GM19467 (cell line): ENCODE data around the gene STAB2.

ENCODE experiments used
- ATAC-seq: cut with Tn5 transposase; IDR thresholded peaks from one replicate; pipeline ENCODE4 v1.9.1; 2021; ENCODE audit warnings: mild to moderate bottlenecking, moderate library complexity; ENCODE audit not compliant: unreplicated experiment

STAB2 gene

DNA sequence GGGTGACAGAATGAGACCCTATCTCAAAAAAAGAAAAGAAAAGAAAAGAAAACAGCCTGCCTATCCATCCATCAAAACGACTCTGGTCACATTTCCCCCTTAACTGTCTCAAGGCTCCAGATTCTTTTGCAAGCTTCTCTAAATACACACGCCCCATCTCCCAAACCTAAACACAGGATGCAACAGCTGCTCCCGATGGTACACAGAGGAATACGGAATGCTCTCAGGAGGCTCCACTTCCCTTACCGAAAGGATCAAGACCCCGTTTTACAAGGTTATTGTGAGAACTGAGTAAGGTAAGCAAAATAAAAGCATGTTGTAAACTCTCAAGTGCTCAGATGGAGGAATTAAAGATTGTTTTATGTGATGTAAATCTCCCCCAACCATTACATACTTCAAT, 191.7 kb downstream of the STAB2 start:
- no peak for ATAC-seq

DNA sequence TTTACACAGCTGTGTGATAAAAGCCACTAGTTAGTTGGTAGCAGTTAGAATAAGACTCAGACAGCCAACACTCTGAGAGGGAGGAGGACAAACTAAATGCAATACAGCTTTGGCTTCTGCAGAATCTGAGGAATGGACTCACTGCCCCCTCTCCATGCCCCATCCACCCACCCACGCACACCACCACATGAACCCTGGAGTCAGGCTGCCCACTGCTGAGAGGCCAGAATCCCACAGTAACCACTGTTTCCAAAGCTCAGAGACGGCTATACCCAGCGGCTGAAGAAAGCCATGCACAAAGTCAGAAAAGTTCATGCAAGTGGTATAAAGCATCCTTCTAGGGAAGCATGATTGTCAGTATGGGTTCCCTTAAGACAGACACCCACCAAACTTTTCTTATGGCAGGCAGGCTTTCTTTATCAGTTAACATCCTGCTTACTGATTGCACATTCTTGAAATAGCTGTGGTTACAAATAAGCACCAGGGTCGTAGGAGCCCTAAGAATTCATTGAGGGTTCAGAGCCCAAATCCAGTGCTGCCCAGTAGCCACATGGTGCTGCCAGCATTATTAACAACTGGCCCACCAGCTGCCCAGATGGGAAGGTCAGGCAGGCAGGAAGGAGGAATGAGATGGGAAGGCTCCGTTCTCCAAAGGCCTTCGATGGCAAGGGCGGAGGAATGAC, 192.5 kb downstream of the STAB2 start:
- ATAC-seq: no peak

DNA sequence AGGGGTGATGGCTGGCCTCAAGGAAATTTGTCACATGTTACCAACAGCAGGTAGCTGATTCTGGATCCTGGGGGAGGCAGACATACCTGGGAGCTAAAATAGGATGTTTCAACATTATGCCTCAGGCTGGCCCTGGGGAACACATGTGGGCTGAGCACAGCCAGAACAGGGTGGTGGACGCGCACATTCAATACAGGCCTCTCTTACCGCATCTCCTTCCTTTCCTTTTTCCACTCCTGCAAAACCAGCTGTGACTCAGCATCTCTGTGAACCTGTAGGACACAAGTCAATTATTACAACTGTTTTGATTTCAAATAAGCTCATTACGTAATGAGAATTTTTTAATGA, 193.0 kb downstream of the STAB2 start:
- ATAC-seq: no peak

DNA sequence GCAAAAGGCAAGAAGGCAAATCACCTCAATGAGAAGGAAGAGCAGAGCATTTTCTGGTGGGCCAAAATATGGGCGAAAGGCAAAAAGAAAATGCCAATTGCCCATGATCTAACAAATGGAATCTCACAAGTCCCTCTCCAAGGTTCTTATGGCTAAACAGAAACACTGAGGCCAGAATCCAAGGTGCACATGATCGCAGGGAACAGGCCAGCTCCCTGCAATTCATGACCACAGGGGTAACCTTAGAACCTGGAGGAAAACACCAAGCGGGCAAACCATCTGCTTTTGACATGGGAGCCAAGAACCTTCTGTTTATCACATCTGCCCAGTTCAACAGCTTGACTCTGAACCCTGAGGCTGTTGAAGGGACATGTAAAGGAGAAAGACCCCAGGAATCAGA, 193.9 kb downstream of the STAB2 start:
- ATAC-seq: no peak

DNA sequence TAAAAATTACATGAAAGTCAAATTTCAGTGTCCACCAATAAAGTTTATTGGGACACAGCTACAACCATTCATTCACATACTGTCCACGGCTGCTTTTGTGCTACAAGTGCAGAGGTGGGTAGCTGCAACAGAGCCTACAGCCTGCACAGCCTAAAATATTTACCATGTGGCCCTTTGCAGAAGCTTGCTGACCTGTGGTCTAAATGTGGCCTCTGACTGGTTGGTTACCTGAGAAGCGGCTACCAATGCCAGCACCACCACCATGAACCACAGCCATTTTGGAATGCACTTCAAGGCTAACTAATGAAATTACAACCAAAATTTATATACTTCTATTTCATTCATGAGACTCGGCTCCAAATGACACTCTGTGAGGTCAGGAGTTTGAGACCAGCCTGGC, 195.3 kb downstream of the STAB2 start:
- no peak for ATAC-seq

DNA sequence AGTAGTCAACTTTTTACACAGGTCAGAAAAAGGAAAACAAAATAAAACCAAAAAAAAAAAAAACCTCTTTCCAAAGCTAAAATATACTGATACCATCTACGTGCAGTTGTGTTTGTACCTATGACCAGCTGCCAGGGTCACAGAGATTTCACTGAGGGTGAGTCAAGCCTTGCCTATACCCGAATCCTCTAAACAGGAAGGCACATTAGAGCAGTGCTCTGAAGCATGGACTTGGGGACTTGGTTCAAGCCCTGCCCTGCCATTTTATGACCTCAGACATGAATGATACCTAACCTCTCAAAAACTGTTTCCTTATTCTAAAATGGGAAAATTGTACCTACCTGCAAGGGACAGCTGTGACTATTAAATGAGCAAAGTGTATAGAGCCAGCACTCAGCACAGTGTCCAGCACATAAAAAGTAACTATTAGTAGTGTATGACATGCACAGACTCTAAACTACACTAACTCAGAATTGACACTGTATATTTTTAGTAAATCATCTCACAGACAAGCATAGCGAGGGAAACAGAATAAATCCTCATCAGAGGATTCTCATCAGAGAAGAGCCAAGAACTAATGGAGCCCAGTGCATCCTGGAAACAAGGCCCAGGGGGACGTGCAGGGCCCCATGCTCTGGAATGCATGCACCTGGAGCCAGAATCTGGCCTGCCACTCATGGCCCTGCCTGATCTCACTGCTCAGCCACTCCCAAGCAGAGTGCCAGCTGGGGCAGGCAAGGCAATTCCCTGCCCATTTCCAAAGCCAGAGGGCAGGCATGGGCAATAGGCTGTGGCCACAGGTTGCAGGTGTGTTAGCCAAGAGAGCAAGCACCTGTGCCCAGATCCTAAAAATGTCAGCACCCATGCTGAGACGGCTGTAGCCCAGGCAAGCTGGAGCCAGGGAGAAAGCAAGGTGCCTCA, 196.9 kb downstream of the STAB2 start:
- no peak for ATAC-seq

DNA sequence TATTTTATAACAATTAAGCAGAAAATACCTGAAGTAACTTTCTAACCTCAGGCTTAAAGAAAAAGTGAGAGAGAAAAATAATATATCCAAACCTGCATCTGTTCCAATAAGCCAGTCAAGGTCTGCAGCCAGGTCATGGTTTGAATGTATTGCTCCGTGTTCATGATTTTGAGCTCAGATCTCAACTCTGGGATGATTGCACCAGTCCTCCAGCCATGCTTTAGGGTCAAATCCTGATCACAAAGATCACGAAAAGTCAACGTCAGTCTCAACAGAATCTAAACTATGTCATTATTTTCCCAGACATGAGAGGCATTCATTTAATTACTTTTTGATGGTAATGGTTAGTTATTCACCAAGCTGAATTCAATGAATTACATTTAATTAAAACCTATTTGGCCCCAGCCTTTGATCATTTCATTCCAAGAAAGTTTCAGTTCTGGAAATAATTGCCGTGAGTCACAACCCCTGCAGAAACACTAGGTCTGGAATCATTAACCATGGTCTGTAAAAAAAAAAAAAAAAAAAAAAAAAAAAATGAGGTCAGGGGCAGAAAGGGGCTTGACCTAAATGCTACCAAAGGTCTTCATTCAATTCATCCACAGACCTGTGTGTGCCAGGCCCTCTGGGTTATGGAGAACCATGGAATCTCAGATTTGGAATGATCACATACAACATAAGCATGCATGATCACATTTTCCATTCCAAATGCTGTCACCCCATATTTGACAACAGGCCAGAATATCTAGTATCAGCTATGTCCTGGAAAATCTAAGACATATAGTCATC, 198.4 kb downstream of the STAB2 start:
- no peak for ATAC-seq

DNA sequence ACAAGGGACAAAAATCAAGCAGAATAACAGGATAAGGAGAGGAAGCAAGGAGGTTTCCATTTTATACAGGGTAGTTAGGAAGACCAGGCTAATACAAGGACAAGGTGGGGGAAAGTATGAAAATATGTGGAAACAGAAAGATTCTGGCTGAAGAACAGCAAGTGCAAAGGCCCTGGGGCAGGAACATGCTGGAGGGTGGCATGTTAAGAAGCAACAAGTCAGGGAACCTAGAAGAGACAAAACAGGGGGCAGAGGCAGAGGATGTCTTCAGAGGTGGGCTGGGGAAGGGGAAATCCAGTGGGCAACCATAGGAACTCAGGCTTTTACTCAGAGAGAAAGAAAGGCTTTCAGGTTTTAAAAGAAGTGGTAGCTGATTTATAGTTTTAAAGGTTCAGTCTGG, 199.1 kb downstream of the STAB2 start:
- no peak for ATAC-seq

DNA sequence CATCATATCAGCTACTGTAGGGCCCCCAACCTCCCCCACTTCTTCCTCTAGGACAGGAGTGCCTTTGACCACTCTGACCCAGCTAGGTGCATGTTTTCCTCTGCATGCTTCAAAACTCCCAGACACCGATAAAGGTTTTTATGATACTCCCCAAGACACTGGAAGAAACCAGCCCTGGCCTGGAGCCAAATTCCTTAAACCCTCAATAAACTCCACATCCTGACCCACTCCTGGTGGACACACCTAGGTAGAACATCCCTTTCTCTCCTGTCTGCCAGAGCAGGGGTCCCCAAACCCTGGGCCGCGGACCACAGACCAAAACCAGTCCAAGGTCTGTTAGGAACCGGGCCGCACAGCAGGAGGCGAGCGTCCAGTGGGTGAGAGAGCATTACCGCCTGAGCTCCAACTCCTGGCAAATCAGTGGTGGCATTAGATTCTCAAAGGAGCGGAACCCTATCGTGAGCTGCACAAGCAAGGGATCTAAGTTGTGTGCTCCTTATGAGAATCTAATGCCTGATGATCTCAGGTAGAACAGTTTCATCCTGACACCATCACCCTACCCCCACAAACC, 204.4 kb downstream of the STAB2 start:
- no peak for ATAC-seq

DNA sequence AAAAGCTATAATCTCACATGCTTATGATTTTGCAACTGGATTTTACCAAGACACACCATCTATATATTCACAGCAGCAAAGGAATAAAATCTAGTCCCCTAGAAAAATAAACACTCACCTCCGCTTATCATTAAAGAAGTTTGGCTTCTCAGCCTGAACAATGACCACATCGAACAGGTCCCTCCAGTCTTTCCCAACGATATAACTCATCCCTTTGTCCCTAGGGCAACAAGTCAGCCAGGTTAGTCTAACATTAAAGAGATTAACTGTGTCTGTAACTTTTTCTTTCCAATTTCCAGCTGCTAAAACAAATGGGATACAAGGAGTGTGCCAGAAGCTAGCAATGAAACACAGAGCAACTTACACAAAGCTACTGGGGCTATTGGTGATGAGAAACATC, 206.0 kb downstream of the STAB2 start:
- ATAC-seq: no peak

DNA sequence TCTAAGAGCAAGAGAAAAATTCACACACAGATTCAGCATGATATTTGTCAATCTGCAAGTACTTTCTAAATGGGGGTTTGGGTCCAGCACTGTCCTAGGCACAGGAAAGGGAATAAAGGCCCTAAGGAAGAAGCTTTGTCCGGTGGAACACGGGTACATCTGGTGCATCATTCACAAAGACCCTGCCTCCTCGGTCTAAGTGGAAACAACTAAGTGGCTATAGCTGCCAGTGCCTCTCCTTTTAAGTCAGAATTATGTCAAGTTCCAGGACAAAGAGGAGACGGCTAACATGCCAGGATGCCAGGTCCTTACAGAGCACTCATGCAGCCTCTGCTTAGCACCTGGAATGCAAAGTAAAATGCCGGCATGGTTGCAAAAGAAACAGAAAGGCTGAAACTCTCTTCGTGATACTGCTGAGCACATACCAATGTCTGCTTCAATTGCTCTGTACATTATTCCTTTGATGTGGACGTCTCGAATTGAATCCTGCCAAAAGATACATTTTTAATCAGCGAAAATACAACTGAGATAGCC, 206.5 kb downstream of the STAB2 start:
- ATAC-seq: no peak

DNA sequence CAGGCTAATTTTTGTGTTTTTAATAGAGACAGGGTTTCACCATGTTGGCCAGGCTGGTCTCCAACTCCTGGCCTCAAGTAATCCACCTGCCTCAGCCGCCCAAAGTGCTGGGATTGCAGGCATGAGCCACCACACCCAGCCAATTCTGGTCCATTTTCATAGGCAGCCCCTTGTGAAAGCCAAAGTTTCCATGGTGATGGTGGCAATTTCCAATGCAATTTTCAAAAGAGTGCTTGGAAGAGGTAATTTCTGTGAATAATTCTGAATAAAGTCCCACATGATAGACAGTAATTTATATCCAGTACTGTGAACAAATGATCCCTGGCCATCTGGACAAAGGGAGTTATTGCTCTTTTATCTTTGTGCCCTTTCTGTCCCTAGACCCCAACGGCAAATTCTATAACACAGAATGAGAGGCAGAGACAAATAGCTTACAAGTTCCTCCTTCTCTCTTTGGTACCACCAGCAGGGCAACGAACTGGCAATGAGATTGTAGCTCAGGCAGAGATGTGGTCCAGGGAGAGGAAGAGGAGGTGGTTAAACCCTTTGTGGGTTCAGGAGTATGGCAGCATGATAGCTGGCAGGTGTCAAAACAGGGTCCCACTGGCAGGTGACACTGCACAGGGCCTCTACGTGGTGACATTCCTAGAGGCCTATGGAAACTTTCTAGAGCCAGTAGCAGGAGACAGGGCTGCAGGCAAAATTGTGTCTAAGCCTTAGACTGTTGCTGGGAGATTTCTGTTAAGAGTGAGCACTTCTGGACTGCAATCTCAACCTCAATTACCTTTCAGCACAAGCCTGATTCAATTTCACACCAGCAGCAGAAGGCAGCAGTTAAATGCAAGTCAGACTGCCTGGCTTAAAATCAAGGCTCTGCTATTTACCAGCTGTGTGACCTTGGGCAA, 207.5 kb downstream of the STAB2 start:
- no peak for ATAC-seq

DNA sequence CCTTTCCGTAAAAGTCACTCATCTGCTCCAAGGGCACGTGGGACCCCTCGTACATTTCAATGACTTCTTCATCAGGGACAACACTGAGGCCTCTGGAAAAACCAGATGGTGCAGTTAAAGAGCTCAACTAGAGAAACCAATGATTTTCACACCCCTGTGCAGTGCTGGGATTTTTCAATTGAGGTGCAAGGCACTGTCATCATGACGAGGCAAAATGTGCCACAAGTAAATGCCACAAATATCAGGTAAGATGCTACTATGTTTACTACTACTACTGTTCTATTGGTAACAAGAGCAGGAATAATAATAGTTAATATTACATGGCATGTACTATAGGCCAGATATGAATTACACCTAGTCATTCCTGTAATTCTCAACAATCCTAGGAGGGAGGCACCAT, 211.5 kb downstream of the STAB2 start:
- ATAC-seq: no peak

DNA sequence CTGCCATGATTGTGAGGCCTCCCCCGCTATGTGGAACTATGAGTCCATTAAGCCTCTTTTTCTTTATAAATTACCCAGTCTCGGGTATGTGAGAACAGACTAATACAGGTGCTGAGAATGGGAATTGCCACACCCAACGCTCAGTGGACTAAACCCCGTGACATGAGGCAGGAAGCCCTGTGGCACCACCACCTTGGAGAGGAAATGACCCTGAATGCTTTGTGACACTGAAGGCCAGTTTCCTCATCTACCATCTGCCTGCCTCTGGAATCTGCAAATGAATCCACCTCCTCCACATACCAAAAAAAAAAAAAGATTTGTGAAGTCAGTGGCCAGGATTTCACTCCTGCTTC, 212.4 kb downstream of the STAB2 start:
- ATAC-seq: no peak

DNA sequence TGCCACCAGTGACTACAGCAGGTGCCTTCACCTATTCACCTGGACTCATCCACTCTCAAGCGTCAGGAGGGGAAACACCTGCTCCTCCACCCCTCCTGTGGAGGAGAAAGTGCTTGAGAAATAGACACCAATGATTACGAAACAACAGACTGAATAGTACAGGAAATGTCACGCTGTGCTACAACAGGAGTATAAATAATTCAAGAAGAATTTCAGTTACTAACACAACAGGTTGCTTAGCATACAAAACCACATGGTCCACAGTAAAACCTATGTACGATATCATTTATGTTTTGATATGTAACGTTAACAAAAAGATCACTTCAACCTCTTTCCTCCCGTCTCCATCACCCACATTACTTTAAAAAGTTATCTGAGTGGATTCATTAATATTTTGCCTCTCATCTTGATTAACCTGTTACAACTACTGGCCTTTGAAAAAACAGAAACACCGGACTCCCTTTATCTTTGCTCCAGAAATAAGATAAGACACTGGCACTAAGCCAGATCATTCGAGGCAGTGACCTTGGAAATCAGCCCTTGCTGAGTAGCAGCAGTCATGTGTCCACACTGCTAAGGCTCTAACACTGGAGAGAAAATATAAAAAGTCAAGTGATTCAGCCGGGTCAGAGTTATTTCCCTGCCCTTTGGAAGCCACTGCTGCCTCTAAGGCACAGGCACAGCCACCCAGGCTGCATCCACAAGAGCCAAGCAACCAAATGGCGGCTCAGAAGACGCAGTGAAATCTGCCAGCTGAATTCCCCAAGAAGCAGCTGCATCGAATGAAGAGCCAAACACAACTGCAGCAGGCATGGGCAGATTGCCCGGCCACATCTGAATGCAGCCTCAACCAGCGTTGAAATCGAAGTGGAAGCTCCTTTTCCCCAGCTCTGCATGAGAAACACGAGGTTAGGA, 213.0 kb downstream of the STAB2 start:
- ATAC-seq: no peak

DNA sequence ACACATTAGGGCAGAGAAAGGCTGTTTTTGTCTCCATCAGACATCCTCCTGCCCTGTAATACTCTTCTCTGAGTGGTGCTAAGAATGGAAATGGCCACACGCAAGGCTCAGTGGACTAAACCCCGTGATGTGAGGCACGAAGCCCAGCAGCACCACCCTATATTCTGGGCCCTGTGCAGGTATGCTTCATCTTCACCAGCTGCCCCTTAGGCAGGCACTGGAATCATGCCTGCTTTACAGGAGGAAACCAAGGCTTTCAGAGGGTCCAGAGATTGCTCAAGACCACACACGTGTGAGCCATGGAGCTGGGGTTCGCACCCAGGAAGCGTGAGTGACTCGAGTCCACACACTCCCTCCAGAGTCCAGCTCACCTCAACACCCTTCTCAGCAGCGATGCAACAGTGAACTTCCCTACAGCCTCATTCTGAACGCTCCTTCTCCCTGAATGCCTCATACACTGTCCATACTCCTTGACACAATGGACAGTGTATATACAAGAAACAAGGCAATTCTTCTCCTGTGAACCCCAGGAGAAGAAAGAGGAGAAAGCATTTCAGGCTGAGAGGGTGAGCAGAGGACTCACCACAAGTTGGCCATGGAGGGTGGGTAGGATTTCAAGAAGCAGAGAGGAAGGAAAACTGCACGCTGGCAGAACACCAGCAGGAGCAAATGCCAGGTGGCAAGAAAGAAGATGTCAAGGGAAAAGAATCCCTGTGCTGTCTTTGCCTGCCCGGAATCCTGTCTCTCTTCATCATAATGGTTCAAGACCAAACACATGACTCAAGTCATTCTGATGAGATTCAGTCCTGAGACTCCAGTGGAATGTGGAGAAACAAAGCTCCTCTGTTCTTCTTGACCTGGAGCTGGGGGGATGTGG, 214.9 kb downstream of the STAB2 start:
- no peak for ATAC-seq

DNA sequence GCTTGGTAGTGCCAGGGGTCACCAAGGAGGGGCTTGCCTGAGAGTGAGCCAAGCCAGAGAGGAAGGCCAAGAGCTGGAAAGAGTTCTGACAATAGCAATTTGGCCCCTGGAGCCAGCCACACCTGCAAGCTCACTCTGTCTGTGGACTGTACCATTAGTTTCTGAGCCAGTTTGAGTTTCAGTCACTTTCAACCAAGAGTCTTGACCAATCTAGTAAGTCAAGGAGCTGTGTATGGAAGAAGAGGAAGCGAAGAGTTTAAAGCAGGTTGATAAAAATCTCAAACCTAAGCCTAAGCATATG, 215.5 kb downstream of the STAB2 start:
- ATAC-seq: no peak

DNA sequence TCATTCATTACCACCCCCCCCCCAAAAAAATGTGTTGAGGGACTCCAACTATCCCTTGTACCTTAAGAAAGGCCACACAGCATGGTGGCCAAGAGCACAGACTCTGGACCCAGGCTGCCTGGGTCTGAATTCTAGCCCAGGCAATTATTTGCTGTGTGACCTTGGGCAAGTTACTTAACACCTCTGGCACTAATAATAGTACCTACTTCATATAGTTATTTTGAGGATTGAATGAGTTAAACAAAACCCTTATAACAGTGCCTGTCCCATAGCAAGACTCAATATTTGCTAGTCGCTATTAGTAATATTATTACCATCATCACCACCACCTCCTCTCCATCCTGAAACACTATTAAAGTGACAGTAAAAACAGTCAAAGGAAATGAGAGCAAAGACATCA, 216.8 kb downstream of the STAB2 start:
- ATAC-seq: no peak
